HG03442 (cell line): Measurements from ENCODE around the gene ITSN1.

Experiments used
- ATAC-seq: cut with Tn5 transposase; IDR thresholded peaks from one replicate; pipeline ENCODE4 v1.9.1; 2021; ENCODE audit warnings: mild to moderate bottlenecking, moderate library complexity; ENCODE audit not compliant: unreplicated experiment

Gene ITSN1

GRCh38 chr21:33802481-33802880 lies 160.2 kb downstream of the ITSN1 start:
- no peak for ATAC-seq

DNA sequence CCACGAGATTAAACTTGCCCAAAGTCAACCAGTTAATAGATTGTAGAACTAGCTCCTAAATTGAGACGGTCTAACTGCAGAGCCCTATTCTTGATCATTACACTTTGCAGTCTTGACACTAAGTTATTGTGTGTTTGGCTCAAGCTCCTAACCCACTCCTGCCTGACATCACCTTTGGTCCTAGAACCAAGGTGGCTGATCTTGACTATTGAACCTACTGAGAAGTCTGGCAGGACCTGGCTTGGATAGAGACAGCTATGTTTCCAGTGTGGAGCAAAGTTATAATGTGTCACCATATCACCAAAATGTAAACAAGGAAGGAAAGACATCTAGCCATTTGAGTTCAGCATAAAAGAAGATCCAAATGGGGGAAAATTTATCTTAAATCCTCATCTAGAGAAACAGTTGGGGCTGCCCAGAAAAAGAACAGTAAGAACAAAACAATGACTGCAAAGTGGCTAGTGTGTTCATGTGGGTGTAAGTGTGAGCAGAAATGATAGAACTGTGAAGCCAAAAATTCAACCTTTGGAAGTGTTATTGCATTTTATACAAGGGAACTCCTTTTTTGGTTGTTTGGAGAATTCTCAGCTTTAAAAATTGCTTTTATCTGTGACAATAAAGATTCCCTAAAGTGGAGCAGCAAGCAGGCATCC lies 166.5 kb downstream of the ITSN1 start:
- ATAC-seq: no peak

DNA sequence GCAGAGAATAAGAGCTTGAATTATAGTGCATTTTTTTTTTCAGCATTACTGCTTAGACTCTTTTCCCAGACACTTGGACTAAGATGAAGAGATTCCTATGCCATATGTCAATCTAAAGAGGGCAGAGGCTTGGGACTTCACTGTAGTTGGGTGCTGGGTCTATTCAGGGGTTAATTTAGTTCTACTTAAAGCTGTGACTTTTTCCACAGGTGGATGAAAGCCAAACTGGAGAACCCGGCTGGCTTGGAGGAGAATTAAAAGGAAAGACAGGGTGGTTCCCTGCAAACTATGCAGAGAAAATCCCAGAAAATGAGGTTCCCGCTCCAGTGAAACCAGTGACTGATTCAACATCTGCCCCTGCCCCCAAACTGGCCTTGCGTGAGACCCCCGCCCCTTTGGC lies 168.5 kb downstream of the ITSN1 start:
- ATAC-seq: no peak

GRCh38 chr21:33811167-33812010 lies 169.1 kb downstream of the ITSN1 start:
- ATAC-seq: no peak

GRCh38 chr21:33813832-33814365 lies 171.6 kb downstream of the ITSN1 start:
- no peak for ATAC-seq

DNA sequence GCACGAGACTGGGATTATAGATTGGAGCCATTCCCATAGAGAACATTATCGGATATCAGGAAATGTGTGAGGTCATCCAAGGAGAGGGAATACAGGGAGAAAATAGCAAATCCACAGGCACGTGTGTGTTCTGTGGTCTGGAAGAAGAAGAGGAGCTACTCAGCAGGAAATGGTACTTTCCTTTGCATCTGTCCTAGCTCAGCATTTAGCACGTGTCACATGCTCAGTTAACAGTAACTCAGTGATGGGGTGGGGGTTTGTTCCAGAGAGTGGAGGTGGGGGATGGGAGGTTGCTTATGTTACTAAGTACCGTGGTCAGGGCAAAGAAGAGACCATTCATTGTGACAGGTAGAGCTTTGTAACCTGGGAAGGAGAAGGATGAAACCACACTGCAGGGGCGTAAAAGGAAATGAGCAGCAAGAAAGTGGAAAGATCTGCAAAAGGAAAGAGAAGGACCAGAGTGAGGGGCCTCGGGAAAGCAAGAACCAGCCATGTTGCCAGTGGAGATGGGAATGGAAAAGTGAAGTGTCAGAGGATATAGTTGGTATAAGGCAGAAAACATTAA lies 172.9 kb downstream of the ITSN1 start:
- no peak for ATAC-seq

- ATAC-seq: no peak
Observed at GRCh38 chr21:33816174-33816573, 173.9 kb downstream of the ITSN1 start.

DNA sequence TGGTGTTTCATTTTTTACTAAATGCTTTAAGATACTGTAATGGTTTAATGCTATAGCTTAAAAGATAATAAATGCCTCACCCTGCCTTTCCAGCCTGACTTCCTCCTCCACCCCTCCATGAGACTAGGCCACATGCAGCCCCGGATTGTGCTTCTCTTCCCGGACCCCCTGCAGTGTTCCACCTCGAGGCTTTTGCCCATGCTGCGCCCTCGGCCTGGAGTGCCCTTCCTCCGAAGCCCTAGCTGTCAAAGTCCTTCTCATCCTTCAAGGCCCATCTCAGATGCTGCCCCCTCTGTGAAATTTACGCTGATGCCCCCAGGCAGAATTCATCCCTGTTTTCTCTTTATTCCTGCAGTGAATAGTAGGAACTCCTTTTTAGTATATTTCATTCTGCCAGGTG lies 174.8 kb downstream of the ITSN1 start:
- ATAC-seq: no peak

DNA sequence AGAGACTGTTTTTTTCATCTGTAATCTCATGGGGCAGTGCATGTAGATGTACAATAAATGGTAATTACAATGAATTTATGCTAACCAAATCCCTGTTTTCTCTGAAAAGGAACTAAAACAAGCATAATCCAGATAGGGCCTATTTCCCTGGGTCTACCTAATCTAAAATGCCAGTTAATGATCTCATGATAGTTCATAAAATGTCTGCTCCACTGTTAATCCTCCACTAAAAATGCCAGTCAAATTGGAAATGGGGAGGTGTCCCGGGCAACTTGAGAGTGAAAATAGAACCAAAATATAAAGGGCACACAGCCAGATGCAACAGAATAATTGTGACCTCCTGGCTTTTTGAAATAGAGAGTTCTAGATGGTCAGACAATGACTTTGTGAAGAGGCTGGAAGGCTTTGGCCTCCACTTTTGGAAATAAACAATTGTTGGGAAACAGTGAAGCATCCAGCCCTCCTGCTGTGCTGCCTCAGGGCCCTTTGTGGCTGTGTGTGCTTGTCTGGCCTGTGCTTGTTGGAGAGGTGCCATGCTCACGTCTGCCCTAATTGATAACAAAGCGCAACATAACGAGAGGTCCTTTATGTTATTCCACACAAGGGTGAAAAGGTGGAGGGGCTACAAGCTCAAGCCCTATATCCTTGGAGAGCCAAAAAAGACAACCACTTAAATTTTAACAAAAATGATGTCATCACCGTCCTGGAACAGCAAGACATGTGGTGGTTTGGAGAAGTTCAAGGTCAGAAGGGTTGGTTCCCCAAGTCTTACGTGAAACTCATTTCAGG lies 175.6 kb downstream of the ITSN1 start:
- no peak for ATAC-seq

DNA sequence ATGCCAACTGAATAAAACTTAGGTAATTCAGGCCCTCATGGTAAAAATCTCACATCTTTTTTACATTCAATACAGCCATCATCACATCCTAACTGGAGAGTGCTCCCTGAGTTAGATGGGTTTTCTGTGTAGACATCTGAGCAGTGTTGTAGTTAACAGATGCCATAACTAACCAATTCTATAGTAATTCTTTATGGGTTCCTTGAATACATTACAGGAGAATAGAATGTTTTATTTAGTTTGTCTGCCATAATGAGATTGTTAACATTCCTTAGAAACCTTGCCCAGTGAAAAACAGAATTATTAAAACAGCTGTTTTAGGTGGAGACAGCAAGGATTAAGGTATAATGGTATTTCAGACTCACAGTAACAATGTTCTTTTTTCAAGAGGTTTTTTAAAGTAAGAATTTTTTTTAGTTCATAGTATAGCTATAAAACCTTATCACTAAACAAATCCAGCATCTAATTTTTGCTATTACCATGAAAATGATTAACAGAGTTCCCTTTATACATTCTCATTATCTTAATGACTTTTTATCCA lies 178.0 kb downstream of the ITSN1 start:
- ATAC-seq: no peak

GRCh38 chr21:33820798-33821197 lies 178.5 kb downstream of the ITSN1 start:
- no peak for ATAC-seq

DNA sequence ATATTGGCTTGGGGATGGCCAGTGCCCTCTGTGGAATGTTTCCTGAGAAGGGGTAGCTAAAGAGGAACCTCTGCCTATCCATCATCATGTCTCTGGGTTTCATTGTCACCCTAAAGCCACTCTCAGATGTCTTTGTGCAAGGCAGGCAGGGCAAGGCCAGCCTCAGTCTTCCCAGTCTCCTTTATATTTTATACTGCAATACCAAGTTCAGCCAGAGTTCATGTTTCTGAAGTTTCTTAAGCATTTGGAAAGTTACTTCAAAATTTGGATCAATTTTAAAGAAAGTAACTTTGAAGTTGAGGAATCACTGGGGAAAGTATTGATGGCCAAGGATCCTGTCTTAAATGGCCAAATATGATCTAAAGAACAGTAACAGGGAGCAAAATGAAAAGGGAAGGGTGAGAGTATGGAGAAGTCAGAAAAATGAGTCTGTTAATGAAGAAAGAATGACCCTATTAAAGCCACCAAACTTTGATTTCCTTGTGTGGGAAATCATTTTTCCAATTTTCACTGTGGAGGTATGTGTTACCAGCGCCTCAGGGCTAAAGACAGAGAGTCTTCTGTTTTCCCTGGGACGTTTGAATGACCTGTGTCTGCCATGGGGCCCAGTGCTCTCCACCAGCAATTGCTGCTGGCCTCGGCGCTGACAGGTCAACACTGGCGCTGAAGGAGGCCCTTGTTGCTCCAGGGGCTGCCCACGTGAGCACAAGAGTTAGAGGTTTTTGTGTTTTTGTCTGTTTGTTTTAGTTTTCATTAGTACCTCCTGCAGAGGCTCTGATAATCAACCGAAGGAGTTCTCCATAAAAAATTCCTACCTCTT lies 179.4 kb downstream of the ITSN1 start:
- ATAC-seq: no peak

DNA sequence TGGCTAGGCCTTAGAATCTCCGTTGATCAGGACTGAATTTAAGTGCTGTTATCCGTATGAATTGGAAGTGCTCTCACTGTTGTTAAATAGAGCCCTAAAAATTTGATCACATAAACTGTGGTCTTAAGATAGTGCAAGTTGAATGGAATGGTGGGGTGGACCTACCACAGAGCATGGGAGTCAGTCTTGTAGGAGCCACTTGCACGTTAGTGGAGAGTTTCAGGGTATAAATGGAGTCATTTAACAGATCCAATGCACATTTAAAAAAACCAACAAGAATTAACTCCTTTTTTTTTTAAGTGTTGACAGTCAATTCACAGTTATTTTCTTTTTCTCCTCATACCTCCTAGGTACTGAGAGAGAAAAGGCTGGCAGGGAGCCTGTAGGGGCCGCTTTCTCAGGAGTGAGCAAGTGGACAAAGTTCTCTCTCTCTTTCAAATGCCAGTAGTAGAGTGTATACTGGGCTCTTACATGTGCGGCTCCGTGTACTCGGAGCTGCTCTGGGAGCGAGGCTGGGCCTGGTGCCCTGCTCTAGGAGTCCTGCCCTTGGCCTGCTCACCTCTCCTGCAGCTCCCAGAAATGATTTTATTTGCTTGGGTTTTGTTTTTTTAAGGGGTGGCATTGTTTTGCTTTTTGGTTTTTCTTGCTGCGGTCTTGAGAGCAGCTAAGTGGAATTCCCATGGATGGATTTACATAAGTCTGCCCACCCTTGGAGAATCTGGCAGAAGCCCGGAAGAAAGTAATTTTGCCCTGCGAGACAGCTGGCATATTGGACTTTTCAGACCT lies 182.0 kb downstream of the ITSN1 start:
- ATAC-seq: no peak

DNA sequence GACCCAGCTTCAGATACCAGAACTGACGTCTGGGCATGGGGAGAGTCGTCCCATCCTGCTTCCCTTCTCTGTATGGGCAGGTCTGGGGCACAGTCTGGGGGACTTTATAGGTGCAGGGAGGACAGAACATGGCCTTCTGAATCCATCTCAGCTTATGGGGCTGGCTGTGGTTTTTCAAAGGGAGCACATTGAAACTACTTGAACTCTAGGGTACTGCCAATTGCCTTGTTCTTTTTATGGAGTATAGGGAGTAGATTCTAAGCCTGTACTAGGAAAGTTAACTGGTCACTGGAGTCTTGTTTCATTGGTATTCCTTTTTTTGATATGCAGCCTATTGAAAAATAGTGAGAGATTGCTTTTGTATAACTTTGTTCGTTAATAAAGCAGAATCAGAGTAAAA lies 183.1 kb downstream of the ITSN1 start:
- no peak for ATAC-seq

- no peak for ATAC-seq
Observed at GRCh38 chr21:33825915-33826314, 183.6 kb downstream of the ITSN1 start.

DNA sequence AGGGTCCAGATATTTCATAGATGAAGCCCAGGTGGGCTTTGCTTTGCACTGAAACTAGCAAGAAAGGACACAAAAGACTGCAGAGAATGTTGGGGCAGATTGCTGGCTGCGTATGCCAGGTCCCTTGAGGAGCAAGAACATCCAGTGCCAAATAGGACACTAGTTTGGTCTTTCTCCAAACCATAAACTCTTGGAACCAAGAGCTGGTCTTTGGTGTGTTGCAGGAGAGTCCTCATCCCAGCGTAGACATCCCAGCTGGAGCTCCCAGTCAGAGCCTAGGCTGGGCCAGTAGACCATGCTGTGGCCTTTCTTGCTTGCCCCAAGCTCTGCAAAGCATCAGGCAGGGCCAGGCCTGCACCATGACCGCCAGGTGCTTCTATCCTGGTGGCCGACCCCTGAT lies 185.8 kb downstream of the ITSN1 start:
- no peak for ATAC-seq

- no peak for ATAC-seq
Observed at GRCh38 chr21:33828577-33828976, 186.3 kb downstream of the ITSN1 start.

GRCh38 chr21:33829844-33830243 lies 187.5 kb downstream of the ITSN1 start:
- no peak for ATAC-seq

DNA sequence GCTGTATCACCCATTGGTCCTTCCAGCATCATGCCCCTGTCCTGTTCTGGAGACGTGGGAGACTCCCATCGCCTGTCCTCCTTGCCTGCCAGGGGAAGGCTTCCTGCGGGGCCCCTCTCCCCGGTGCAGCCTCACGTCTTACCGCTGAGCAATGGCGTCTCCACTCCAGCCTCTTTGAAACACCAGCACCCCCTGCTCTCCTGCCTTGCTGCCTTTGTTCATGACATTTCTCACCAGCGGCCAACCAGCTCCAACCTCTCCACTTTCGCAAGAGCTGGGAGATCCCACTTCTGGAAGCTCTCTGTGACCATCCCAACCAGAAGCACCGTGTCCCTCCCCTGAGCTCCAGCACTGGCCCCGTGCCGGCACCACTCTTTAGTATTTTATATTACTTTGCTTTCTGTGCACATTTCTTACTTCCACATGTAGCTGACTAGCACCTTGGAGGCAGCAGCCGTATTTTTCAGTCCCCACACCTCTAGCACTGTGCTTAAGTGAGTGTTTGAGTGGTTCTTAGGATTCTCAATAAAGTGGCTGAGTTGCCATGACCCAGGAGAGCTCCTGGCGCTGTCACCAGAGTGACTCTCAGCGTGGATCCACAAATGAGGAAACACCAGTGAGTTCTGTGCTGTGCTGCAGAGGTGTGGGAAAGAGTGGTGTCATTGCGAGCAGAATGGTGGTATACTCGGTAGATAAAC lies 189.8 kb downstream of the ITSN1 start:
- ATAC-seq: no peak
